Stimulated activated CD4-positive, alpha-beta T cell treated with anti-CD3 and anti-CD28 coated beads, Interleukin-1b, Interleukin-23, amount 100 ng/mL, for 48 hours (primary cell): ENCODE results near the gene TGFB1.

Source experiments
- DNase-seq: peaks from one replicate; pipeline ENCODE4 v3.0.0-alpha.2; 2020

Gene TGFB1

DNA sequence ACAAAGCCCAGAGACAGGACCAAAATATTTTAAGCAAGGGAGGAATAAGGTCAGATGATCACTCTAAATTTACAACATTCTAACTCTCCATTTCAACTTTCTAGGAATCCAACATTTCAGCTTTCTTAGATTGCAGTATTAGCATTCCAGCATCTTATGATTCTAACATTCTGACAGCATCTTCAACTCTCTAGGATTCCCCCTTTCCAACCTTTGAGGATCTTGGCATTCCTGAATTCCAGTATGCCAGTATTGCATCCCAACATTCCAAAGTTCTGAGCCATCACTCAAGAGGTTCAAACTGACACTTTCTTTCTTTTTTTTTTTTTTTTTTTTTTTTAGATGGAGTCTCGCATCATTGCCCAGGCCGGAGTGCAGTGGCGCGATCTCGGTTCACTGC lies 13.8 kb downstream of the TGFB1 start:
- DNase-seq = no peak

DNA sequence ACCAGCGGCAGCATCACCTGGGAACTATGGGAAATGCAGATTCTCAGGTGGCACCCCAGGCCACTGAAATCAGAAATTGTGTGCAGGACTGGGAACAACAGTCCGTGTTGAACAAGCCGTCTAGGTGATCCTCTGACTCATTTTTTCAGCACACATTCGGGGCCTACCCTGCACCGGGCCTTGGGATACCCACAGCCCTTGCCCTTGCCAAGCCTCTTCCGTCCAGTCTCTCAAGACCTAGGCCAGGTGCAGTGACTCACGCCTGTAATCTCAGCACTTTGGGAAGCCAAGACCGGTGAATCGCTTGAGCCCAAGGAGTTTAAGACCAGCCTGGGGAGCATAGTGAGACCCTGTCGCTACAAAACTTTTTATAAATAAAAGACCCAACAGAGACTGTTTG lies 18.3 kb downstream of the TGFB1 start:
- no peak for DNase-seq

DNA sequence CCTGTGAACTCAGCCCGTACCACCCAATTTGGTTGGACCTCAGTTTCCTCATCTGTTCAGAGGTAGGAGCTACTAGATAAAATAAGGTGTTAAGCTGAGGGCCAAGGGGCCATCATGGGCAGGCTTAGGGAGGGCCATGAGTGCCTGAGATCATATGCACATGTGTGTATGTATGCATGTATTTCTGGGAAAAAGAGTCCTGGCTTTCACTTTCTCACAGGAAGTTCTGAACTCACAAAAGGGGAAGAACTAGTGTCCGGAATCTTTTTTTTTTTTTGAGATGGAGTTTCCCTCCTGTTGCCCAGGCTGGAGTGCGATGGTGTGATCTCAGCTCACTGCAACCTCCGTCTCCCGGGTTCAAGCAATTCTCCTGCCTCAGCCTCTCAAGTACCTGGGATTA lies 18.9 kb downstream of the TGFB1 start:
- DNase-seq = no peak

DNA sequence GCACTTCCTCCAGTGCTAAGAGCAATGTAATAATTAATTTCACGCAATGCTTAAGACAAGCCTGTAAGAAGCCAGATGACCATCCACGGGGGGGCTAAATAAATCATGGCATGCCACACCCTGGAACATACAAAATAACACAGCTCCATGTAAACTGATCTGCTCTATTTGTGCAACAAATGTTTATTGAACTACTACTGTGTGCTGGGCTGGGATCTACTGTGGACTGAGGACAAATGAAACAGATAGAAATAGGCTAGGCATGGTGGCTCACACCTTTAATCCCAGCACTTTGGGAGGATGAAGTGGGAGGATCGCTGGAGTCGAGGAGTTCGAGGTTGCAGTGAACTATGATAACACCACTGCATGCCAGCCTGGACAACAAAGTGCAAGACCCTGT lies 21.3 kb downstream of the TGFB1 start:
- DNase-seq = no peak

DNA sequence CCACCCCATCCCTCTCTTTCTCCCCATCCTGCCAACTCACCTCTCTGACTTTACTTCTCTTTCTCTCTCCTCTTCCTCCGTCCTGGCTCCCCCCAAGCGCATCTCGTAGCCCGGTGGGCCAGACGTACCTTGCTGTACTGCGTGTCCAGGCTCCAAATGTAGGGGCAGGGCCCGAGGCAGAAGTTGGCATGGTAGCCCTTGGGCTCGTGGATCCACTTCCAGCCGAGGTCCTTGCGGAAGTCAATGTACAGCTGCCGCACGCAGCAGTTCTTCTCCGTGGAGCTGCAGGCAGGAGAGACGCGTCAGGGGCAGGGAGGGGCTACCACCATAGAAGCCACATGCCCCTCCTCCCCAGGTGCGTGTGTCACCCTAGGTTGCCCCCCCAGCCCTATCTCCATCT lies 21.7 kb downstream of the TGFB1 start:
- DNase-seq = no peak

DNA sequence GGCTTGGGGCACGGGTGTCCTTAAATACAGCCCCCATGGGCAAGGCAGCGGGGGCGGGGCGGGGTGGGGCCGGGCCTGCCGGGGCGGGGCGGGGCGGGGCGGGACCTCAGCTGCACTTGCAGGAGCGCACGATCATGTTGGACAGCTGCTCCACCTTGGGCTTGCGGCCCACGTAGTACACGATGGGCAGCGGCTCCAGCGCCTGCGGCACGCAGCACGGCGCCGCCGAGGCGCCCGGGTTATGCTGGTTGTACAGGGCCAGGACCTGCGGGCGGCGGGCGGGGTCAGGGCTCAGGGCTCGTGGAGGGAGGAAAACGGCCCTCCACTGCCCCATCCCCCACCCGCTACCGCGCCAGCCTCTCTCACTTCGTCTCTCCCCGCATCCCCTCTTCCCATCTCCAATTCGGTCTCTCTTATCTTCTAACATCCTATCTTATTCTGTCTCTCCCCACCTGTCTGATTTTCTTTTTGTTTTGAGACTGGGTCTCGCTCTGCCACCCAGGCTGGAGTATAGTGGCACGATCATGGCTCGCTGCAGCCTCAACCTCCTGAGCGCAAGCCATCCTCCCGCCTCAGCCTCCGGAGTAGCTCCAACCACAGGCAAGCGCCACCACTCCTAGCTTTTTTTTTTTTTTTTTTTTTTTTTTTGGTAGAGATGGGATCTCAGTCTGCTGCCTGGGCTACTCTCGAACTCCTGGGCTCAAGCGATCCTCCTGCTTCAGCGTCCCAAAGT lies 22.6 kb downstream of the TGFB1 start:
- no peak for DNase-seq

DNA sequence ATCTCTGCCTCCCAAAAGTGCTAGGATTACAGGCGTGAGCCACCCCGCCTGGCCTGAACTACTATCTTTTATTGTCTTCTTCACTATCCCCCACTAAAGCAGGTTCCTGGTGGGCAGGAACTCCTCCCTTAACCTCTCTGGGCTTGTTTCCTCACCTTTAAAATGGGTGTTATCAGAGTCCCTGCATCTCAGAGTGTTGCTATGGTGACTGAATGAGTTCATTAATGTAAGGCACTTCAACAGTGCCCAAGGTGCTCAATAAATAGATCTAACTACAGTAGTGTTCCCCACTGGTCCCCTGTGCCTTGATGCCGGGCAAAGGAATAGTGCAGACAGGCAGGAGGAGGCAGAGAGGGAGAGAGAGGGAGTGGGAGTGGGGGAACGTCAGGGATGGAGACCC lies 23.2 kb downstream of the TGFB1 start:
- no peak for DNase-seq

DNA sequence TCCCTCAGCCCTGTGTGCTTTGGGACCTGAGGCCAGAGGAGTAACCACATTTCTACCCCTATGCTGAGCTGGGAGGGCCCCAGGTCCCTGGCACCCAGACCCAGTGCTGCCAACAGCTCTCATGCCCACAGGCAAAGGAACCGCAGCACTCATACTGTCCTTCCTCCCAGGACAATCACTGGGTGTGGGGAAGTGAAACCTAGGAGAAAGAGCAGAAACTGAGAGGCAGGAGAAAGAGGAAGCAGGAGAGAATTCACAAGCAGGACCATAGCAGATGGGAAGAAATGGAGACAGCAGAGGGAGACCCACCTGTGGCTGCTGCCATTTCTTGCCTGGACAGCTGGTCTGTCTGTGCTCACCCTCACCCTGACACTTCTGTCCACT lies 24.9 kb downstream of the TGFB1 start:
- DNase-seq = no peak

DNA sequence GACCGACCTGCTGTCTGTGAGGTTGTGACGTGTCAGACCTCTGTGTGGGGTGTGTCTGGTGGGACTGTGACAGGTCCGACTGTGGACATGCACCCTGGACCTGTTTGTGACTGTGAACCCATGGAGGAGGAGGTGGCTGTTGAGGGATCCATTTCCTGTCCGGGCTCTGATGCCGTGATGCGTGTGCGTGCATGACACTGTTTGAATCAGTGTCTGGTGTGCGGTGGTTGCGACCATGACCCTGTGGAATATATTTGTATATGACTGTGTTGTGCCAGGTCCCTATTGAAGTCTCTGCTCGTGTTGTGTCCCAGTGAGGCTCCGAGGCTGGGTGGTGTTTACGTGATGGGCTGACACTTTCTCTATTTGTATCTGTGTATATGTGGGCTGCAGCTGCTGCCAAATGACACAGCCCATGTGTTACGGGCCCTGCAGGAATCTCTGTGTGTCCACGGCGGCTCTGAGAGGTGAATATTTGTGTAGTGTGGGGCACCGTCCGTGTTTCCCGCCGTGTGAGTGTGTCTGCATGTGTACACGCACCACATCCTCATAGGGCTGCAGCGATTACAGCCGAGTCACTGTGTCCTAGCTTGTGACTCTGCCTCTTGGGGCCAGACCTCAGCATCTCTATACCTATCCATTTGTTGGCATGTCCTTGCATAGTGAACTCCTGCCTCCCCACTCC lies 25.4 kb downstream of the TGFB1 start:
- peak; percentile 76 for DNase-seq

DNA sequence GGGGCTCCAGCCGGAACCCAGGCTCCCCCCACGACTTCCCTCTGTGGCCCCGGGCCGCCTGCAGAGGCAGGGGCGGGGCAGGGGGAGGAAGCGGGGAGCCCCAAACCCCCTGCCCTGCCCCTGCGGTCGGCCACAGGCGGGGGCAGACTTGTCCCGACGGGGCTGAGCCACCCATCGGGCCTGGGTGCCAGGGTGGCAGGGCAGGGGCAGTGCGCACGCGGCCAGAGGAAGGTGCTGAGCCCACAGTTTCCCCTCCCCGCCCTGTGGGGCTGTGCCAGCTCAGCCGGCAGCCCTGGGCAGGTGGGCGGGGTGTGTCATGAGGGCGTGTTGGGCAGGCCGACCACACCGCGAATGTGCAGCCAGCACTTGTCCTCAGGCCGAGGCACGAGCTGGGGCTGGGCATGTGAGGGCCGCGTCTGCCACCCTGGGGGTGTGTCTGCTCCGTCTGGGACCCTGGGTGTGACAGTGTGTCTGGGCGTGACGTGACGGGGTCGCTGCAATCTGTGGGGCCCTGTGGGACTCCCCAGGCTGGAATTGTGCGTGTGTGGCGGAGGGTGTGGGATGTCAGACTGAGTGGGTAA lies 26.1 kb downstream of the TGFB1 start:
- DNase-seq = peak; percentile 88

DNA sequence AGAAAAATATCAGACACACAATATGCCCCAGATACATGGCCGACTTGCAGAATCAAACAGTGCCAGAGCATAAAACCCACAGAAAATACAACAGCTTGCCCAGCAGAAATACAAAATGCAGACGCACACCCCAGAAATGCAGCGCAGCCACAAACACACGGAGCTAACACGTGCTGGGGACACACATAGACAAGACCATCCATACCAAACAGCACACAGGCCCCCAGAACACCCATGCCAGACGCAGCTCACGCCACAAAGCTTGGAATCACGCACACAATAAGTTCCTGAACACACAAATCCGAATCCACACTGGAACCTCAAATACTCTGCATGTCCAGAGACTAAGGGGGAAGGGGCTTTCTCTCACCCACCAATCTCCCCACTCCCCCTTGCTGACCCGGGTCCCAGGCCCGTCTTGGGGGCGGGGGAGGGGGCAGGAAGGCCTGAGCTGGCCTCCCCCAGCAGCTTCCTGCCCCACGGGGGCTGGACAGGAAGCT lies 26.6 kb downstream of the TGFB1 start:
- no peak for DNase-seq

DNA sequence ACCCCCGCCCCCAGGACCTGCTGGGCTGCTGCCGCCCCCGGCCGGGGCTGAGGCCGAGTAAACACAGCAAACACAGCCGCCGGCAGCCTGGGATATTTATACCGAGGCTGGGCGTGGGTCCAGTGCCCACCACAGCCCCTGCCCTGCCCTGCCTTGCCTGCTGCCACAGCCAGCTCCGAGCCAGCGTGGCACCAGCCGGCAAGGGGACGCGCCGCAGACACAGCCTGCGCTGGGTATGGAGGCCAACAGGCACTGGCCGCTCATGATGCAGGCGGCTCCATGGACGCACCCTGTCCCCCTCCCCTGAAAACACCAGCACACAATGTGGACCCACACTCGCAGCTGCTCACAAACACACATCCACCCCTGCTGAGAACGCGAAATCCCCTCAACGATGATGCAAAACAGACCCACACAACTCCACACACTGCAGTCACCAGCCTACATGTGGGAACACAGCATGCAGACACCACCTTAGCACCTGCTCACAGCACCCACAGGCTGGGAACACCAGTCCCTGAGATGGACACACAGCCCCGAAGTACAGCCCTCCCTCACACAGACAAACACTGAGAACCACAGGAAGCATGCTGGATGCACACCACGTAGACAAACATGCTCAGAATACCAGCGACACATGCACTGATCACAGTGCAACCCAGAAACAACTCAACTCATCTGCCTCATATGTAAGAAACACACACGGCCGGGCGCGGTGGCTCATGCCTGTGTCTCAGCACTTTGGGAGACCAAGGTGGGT lies 27.6 kb downstream of the TGFB1 start:
- DNase-seq = peak; percentile 59

DNA sequence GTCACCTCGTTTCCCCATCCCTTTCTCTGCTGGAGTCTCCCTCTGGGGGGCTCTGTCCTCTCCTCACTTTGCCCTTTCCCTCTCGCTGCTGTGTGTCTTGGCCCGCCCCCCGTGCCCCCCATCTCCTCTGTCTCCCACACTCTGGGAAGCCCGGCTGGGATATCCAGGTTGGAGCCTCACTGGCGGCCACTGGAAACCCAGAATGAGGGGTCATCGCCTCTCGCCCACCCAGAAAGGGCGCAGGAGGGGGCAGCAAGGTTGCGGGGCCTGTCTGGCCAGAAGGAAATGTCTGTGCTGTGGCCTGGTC lies 28.1 kb downstream of the TGFB1 start:
- no peak for DNase-seq

DNA sequence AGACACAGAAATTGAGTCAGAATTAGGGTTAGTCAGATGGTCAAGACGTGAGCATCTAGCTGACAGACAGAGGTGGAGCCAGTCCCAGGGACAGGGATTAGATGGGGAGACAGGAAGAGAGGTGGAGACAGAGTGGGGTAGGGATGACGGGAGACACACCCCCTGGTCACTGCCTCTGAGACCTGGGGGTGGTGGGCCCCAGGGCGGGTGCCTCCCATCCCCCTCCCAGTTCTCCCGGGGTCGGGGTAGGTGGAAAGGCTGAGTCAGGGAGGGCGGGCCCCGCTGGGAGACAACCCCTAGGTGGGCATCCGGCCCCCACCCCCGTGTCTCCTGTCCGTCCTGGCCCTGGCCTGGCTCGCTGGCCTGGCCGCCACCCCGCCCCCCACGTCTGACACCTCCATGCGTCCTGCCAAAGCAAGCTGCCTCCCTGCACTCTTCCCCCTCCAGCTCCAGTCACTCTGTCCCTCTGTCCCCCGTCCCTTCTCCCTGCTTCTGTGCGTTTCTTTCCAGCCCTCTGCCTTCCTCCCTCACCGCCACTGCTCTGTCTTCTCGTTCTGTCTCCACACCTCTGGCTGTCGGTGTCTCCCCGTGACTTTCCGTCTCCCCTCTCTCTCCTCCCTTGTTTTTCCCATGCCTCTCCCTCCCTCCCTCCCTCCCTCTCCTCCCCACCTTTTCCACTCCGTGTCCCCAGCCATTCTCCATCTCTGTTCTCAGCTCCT lies 28.6 kb downstream of the TGFB1 start:
- no peak for DNase-seq

DNA sequence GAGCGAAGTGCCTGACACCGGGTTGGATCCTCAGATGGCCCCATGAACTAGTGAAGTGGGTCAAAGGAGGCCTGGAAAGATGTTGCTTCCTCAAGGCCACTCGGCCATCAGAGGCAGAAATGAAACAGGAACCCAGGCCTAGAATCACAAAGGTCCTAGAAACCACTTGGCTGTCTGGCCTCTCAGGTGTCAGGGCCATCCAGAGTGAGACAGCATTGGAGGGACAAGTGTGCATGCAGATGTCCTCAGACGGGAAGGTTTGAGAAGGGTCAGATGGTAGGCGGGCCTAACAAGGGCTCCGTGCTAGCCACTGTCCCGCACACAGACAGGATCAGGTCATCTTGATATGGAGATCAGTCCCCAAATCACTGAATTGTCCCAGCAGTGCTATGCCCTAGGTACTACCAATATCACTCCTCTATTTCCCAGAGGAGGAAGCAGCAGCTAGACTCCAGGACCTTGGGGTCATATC lies 29.5 kb downstream of the TGFB1 start:
- no peak for DNase-seq

DNA sequence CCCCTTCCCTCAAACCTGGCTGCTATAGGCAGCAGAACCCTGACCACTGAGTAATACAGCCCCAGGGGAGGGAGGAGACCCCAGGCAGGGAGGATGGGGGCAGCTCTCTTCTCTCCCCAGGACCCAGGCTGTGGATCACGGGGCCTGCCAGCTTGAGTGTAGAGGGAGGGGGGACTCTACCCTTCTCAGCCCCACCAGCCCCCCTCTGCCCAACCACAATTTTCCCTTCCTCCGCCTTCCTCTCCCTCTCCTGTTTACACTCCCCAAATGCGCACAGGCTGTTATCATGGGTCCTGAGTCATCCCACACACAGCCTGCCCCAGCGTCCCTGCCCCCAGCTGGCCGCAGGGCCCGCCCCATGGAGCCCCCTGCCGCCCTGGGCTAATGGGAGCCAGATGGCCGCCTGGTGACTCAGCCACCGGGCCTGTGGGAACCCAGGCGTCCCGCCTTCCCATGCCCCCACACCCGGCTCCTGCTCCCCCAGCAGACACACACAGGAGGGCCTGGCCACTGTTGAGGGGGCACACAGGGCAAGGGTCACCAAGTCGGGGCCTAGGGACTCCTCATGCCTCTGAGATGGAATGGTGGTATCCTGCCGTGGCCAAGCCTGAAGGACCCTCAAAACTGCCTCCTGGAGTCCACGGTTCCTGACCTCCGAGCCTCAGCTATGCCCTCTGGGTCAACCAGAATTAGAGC lies 30.1 kb downstream of the TGFB1 start:
- DNase-seq = no peak

DNA sequence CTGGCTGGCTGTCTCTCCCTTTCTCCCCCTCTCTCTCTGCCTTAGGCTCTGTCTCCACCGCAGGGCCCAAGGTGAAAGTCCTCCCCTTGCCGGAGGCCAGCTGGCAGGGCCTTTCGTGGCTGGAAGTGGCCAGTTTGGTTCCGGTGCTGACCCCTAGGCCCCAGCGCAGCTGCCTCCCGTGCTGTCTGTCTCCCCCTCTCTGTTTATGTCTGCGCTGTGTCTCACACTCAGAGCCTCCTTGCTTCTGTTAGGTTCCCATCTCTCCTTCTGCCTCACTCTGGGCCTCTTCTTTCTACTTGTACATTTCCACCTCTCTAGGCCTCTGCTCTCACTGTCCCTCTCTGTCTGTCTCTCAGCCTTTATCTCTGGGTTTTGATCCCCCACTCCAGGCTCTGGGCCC lies 30.7 kb downstream of the TGFB1 start:
- no peak for DNase-seq

DNA sequence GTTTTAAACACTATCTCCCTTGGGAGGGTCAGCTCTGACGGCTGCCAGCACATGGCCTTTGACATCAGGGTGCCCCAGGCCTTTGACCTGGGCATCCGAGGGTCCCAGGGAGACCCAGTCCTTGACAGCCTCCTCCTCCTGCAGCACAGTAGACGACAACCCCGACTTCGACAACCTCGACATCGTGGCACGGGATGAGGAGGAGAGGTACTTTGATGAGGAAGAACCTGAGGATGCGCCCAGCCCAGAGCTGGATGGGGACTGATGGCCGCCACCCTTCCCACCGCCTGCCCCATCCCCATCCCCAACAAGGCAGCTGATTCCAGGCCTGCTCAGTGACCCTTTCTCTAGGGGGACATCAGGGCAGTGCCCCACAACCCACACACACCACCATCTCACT lies 31.3 kb downstream of the TGFB1 start:
- no peak for DNase-seq

DNA sequence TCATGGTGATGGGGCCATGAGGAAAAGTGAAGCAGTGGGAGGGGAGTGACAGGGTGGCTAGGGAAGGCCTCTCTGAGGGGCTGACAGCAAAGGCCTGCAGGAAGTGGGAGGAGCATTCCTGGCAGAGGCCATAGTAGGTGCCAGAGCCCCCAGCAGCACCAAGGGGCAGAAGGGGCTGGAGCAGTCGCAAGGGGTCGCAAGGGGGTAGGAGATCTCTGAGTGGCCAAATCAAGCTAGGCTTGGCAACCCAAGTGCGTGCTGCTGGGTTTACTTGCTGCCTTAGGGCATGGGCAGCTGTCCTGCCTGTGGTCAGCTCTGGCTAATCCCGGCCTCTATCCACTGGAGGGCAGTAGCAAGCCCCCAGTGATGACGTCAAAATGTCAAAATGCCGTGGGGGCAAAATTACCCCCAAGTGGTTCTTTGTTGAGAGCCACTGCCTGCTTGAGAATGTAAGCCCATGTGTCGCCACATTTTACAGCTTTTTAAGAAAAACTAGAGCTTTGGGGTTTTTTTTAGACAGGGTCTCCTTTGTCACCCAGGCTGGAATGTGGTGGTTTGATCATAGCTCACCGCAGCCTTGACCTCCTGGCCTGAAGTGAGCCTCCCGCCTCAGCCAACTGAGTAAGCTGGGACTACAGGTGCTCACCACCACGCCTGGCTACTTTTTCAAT lies 32.0 kb downstream of the TGFB1 start:
- DNase-seq = no peak

DNA sequence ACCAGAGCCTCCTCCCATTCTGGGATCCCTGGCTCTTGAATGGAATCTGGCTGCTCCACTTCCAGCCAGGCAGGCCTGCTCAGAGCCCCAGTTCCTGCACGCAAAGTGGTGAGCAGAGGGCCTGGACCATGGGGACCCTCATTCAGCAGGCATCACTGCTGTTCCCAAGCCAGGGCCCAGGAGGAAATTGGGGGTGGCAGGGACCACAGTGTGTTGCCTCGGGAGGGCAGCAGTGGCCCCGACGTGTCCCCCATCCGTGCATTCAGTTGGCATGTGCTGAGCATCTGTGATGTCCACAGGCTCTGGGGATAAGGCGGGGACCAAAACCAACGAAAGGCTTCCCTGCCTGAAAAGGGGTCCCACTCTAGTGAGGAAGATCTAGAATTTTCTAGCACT lies 32.5 kb downstream of the TGFB1 start:
- DNase-seq = no peak

DNA sequence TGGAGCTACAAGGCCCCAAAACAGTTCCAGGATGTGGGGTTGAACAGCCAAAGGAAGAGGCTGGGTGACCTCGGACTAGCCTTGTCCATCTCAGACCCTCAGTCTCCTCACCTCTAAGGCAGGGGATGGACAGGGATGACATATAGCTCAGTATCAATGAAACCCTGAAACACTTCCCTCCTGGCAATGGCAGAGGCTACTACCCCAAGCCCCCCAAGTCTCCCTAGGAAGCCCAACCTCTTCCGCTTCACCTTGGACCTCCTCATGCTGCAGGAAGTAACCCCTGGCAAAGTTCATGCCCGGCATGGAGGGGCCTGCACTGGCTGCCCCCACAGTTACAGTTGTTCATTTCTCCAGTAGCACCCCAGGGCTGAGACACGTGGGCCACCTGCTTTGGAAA lies 33.2 kb downstream of the TGFB1 start:
- no peak for DNase-seq

DNA sequence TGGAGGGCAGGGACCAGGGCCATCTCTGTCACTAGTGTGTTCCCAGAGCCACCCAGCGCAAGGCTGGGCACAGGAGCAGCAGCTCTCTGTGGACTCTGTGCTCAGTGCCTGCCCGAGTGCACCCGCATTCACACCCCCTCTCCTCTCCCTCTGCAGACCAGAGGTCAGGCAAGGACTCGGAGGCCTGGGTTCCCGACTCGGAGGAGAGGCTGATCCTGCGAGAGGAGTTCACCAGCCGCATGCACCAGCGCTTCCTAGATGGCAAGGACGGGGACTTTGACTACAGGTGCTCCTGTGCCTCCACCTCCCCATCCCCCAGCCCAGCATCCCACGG lies 33.6 kb downstream of the TGFB1 start:
- DNase-seq = no peak
